T-cell (primary cell): ENCODE data around the gene BAIAP2. TPM values are rescaled to one million over a fixed set of nuclear protein-coding genes. Genes with fewer than 3 reads are reported as not detected.

Experiments
- ATAC-seq, 4 experiments: fragments of 200-7000 bp in 3 of 4; fragments of 150-1000 bp in 1 of 4; cut with Tn5 transposase; replicated peaks in 1 of 4; 1 replicate in 3 of 4; 2 replicates in 1 of 4; pipeline ENCODE4 v1.10.0; 2021; ENCODE audit warnings: moderate library complexity in 3 of 4, mild to moderate bottlenecking in 2 of 4, moderate number of reproducible peaks in 1 of 4
- CTCF ChIA-PET, 2 donors: fragments of 300-600 bp; sonication (Branson Sonifier 250); formaldehyde crosslinking; loops; one replicate each; lab custom pipeline; 2022; ENCODE audit warnings: antibody characterized with exemption in 2 of 2; lab: Charles Lee
- POLR2A ChIA-PET, 2 donors: fragments of 300-600 bp; sonication (Branson Sonifier 250); formaldehyde crosslinking; loops; one replicate each; lab custom pipeline; 2022; ENCODE audit warnings: antibody characterized with exemption in 2 of 2; lab: Charles Lee
- DNase-seq, 35 experiments: peaks; one replicate each; pipeline versions ENCODE4 v3.0.0 to v3.0.0-alpha.2; 2013 to 2023
- H3K27ac ChIP-seq: one replicate; pipeline ENCODE4 v1.5.1; 2013; ENCODE audit warnings: low read length
- H3K27me3 ChIP-seq, 2 experiments: replicated peaks in 1 of 2; 1 replicate in 1 of 2; 2 replicates in 1 of 2; pipeline versions ENCODE4 v1.6.1 to v1.7.0; 2013; ENCODE audit warnings: low read length in 1 of 2, mixed read lengths in 1 of 2; ENCODE audit not compliant: control insufficient read depth in 2 of 2, insufficient read depth in 2 of 2; ENCODE audit errors: extremely low read depth in 1 of 2
- H3K36me3 ChIP-seq, 2 donors: 1 replicate in 1 of 2; 2 replicates in 1 of 2; pipeline versions ENCODE4 v1.6.1 to v1.7.0; 2013; ENCODE audit warnings: low read length in 1 of 2; ENCODE audit not compliant: control insufficient read depth in 2 of 2, insufficient read depth in 1 of 2; ENCODE audit errors: extremely low read depth in 1 of 2
- H3K4me1 ChIP-seq, 2 experiments: 1 replicate in 1 of 2; 2 replicates in 1 of 2; pipeline versions ENCODE4 v1.6.1 to v1.7.0; 2013; ENCODE audit warnings: low read length in 2 of 2, mixed read lengths in 1 of 2; ENCODE audit not compliant: insufficient read depth in 2 of 2, control insufficient read depth in 1 of 2; ENCODE audit errors: extremely low read depth in 1 of 2
- H3K4me3 ChIP-seq, 2 donors: 1 replicate in 1 of 2; 2 replicates in 1 of 2; pipeline versions ENCODE4 v1.5.1 to v1.7.0; 2013; ENCODE audit warnings: mild to moderate bottlenecking in 2 of 2, low read length in 1 of 2, moderate library complexity in 1 of 2; ENCODE audit not compliant: control insufficient read depth in 1 of 2; ENCODE audit errors: extremely low read depth in 1 of 2
- H3K9me3 ChIP-seq: 2 replicates; pipeline ENCODE4 v1.7.0; 2013
- H3K27ac Mint-ChIP-seq, 2 donors: one replicate each; pipeline ENCODE4 v1.8.0; 2020 to 2021; ENCODE audit warnings: mild to moderate bottlenecking in 2 of 2, mixed read lengths in 2 of 2
- H3K27me3 Mint-ChIP-seq, 2 donors: one replicate each; pipeline ENCODE4 v1.8.0; 2021 to 2022; ENCODE audit warnings: mixed read lengths in 2 of 2
- H3K36me3 Mint-ChIP-seq: one replicate; pipeline ENCODE4 v1.8.0; 2021; ENCODE audit warnings: mixed read lengths
- H3K4me1 Mint-ChIP-seq, 3 donors: one replicate each; pipeline ENCODE4 v1.8.0; 2020 to 2022; ENCODE audit warnings: mixed read lengths in 3 of 3, mild to moderate bottlenecking in 1 of 3
- H3K4me3 Mint-ChIP-seq, 3 donors: one replicate each; pipeline ENCODE4 v1.8.0; 2020 to 2022; ENCODE audit warnings: mild to moderate bottlenecking in 3 of 3, mixed read lengths in 3 of 3, moderate library complexity in 3 of 3
- H3K9me3 Mint-ChIP-seq, 3 donors: one replicate each; pipeline ENCODE4 v1.8.0; 2020 to 2022; ENCODE audit warnings: mixed read lengths in 3 of 3
- WGBS: methylation state at CpG from one replicate; pipeline ENCODE4 v1.1.5; 2013; ENCODE audit warnings: missing lambda C conversion rate; ENCODE audit not compliant: insufficient coverage; 5-methylcytosine and 5-hydroxymethylcytosine counted together
- total RNA-seq, 35 experiments: library from RNA in 6 of 35; stranded (reverse) in 6 of 35; fragments of 120-200 nt in 1 of 35; gene quantifications; one replicate each; pipeline versions ENCODE4 v1.2.1 to v1.2.4 and lab custom pipeline; 2013 to 2026

BAIAP2 gene
- total RNA-seq, 5 donors from 2014 or later (not counting 1 experiment from before 2014, with no cell fraction given), result 6.3 to 12.0 (median 10.1) TPM

DNA sequence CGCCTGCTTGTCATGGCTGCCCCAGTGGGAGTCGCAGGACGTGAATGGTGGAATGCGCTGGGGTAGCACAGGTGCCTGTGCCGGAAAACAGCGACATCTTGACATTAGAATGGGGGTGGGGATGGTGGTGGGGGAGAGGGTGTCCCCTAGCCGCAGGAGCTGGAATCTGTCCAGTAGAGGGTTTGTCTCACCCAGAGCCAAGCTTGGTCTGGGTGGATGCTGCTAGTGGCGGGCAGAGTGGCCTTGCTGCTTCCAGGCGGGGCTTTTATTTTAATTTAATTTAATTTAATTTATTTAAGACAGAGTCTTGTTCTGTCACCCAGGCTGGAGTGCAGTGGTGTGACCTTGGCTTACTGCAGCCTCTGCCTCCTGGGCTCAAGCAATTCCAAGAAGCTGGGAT is 7.7 kb downstream of the BAIAP2 start:
- Mint-ChIP-seq H3K27me3 (peaks cover 0 to 2% of the 10 kb centered on the region in 2 donors), H3K27ac (no peak overlapping the region), H3K4me1 (peaks cover 0 to 2% (median 0%) of the 10 kb centered on the region in 3 donors), H3K9me3 (no peaks in the 10 kb centered on the region), H3K36me3 (no peaks in the 10 kb centered on the region), H3K4me3 (no peak overlapping the region)
- ChIA-PET POLR2A (no interaction called here), CTCF (no interaction called here)
- H3K9me3 ChIP-seq, result no peaks in the 10 kb centered on the region
- ATAC-seq (no peak), DNase-seq (no peak)
- H3K27me3 ChIP-seq, result peaks cover 0 to 42% of the 10 kb centered on the region in 2 experiments
- H3K4me3 ChIP-seq, result no peak overlapping the region
- no peak overlapping the region for H3K27ac ChIP-seq
- peaks cover 0 to 5% of the 10 kb centered on the region in 2 donors for H3K36me3 ChIP-seq
- 100% methylated on average over 6 of the region's 9 CpGs for WGBS
- no peaks in the 10 kb centered on the region for H3K4me1 ChIP-seq

DNA sequence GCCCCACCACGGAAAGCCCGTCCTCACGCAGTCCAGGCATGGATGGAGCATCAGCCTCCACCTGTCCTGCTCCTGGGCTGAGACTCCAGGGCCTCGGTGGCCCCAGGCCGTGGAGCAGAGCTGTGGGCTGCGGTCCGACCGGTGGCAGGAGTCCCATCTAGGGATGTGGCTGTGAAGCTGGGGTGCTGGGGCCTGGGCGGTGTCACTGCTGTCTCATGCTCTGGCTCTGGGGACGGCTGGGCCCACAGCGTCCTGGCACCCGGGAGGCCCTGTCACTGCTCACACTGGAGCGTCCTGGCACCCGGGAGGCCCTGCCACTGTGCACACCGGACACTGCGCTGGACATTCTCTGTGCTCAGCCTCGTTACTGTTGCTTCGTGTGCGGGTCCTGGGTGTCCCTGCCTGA is 8.4 kb downstream of the BAIAP2 start:
- H3K36me3 ChIP-seq, result peaks cover 0 to 5% of the 10 kb centered on the region in 2 donors
- ATAC-seq (no peak), DNase-seq (no peak)
- Mint-ChIP-seq H3K4me3 (no peak overlapping the region), H3K36me3 (no peaks in the 10 kb centered on the region), H3K27me3 (peaks cover 0 to 2% of the 10 kb centered on the region in 2 donors), H3K27ac (no peak overlapping the region), H3K9me3 (no peaks in the 10 kb centered on the region), H3K4me1 (no peaks in the 10 kb centered on the region)
- WGBS, result 89% methylated on average over 19 of the region's 19 CpGs
- no peak overlapping the region for H3K27ac ChIP-seq
- ChIA-PET CTCF (no interaction called here), POLR2A (no interaction called here)
- H3K4me1 ChIP-seq, result no peaks in the 10 kb centered on the region
- no peaks in the 10 kb centered on the region for H3K9me3 ChIP-seq
- H3K27me3 ChIP-seq, result peaks cover 0 to 38% of the 10 kb centered on the region in 2 experiments
- no peak overlapping the region for H3K4me3 ChIP-seq

DNA sequence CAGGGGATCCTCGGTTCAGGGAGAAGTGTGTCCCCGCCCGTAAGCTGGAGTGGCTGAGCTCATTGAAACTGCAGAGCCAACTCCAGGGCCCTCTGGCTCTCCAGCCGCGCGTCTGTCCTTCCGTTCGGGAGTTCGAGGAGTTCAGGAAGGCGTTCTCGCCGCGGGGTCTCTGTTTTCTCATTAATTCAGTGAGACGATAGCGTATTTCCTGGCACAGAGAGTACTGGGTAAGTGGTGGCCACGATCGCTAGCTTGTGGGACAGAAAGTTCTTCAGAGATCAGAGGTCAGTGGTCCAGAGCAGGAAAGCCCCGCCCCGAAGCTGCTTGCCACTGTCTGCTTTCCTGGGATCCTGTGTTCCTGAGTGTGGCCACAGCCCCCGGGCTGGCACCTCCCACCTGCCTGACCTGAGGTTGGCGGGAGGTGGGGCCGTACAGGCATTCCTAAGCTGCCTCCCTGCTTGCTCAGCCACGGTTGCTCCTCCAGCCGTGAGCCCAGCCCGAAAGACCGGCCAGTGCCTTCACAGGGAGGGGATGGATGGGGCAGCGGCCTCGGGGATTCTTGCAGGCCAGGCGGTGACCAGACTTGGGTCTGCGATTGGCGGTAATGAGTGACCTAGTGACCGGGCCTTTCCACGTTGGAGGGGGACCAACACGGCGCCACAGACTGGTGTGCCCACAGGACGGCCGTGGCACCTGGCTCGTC is 8.9 kb downstream of the BAIAP2 start:
- ATAC-seq (no peak), DNase-seq (no peak)
- 87% methylated on average over 30 of the region's 38 CpGs for WGBS
- H3K4me1 Mint-ChIP-seq, result peaks cover 0 to 3% (median 0%) of the 10 kb centered on the region in 3 donors
- CTCF ChIA-PET, result no interaction called here
- no peak overlapping the region for H3K4me3 ChIP-seq
- peaks cover 0 to 41% of the 10 kb centered on the region in 2 experiments for H3K27me3 ChIP-seq
- no peaks in the 10 kb centered on the region for H3K9me3 ChIP-seq
- peaks cover 0 to 2% of the 10 kb centered on the region in 2 donors for H3K27me3 Mint-ChIP-seq
- no peaks in the 10 kb centered on the region for H3K36me3 Mint-ChIP-seq
- POLR2A ChIA-PET, result no interaction called here
- H3K36me3 ChIP-seq, result peaks cover 0 to 4% of the 10 kb centered on the region in 2 donors
- H3K4me3 Mint-ChIP-seq, result no peak overlapping the region
- H3K27ac Mint-ChIP-seq, result no peak overlapping the region
- H3K4me1 ChIP-seq, result peaks cover 0 to 5% of the 10 kb centered on the region in 2 experiments
- no peaks in the 10 kb centered on the region for H3K9me3 Mint-ChIP-seq
- no peak overlapping the region for H3K27ac ChIP-seq

DNA sequence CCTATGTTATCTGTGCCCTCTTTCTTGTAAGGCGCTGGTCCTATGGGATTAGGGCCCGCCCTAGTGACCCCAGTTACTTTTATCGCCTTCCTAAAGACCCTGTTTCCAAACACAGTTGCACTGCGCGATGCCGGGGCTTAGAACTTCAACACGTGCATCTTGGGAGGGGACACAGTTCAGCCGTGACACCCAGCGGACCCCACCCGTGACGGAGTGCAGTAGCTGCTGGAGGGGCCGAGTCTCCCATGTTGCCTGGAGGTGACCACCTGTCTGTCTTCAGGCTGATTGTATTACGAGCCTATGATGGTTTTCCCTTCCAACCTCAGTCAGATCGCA is 9.4 kb downstream of the BAIAP2 start:
- POLR2A ChIA-PET, result no interaction called here
- ATAC-seq, result no peak

DNA sequence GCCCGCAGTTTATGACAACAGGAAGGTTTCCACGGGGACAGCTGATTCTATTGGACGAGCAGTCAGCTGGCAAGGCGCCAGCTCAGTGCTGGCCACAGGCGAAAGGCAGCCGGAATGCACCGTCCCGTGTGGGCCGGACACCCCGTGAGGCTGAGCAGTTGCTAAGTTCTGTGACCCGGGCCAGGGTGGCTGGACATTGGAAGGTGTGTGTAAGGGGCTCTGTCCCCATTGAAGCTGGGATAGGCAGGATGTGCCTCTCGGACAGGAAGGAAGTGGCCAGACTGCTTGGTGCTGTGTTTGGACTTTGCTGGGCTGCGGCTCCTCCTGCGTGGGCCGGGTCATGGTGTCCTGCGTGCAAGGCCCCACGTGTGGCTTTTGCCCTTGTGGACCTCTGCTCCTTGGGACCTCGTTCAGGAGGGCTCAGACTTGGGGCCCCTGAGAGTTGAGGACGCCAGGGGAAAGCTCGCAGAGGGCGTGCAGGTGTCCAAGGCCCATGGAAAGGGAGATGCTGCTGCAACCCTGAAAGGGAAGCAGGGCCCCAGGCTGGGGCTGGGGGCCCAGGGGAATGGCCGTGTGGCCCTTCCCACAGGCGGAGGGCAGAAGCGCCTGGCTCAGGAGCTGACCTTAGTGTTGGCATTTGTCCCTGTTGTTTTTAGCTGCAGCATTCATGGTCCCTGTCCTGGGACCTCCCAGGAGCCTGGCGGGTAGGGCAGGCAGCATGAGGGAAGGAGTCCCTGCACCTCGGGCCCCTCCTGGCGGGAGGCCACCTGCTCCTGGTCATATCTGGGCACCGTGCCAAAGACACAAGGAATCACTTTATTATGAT is 10.0 kb downstream of the BAIAP2 start:
- no peaks in the 10 kb centered on the region for H3K9me3 ChIP-seq
- ChIA-PET POLR2A (no interaction called here), CTCF (no interaction called here)
- no peak overlapping the region for H3K27ac ChIP-seq
- H3K27ac Mint-ChIP-seq, result no peak overlapping the region
- no peaks in the 10 kb centered on the region for H3K36me3 ChIP-seq
- H3K27me3 Mint-ChIP-seq, result no peaks in the 10 kb centered on the region
- H3K9me3 Mint-ChIP-seq, result no peaks in the 10 kb centered on the region
- H3K36me3 Mint-ChIP-seq, result no peaks in the 10 kb centered on the region
- H3K4me3 ChIP-seq, result no peak overlapping the region
- WGBS, result 84% methylated on average over 25 of the region's 28 CpGs
- H3K4me1 Mint-ChIP-seq, result peaks cover 7 to 12% (median 9%) of the 10 kb centered on the region in 3 donors
- H3K27me3 ChIP-seq, result peaks cover 0 to 35% of the 10 kb centered on the region in 2 experiments
- no peak overlapping the region for H3K4me3 Mint-ChIP-seq
- peaks cover 5 to 16% of the 10 kb centered on the region in 2 experiments for H3K4me1 ChIP-seq
- no peak for DNase-seq
- ATAC-seq, result no peak

More for the DNA sequence above, 9.4 kb downstream of the BAIAP2 start:
- H3K4me3 ChIP-seq, result no peak overlapping the region
- Mint-ChIP-seq H3K4me3 (no peak overlapping the region), H3K27me3 (no peaks in the 10 kb centered on the region), H3K9me3 (no peaks in the 10 kb centered on the region), H3K27ac (no peak overlapping the region), H3K36me3 (no peaks in the 10 kb centered on the region), H3K4me1 (peaks cover 4 to 9% (median 4%) of the 10 kb centered on the region in 3 donors)
- WGBS, result 90% methylated on average over 13 of the region's 14 CpGs
- no peak for DNase-seq
- H3K36me3 ChIP-seq, result no peaks in the 10 kb centered on the region
- peaks cover 2 to 10% of the 10 kb centered on the region in 2 experiments for H3K4me1 ChIP-seq
- CTCF ChIA-PET, result no interaction called here
- no peak overlapping the region for H3K27ac ChIP-seq
- peaks cover 0 to 40% of the 10 kb centered on the region in 2 experiments for H3K27me3 ChIP-seq
- H3K9me3 ChIP-seq, result no peaks in the 10 kb centered on the region

DNA sequence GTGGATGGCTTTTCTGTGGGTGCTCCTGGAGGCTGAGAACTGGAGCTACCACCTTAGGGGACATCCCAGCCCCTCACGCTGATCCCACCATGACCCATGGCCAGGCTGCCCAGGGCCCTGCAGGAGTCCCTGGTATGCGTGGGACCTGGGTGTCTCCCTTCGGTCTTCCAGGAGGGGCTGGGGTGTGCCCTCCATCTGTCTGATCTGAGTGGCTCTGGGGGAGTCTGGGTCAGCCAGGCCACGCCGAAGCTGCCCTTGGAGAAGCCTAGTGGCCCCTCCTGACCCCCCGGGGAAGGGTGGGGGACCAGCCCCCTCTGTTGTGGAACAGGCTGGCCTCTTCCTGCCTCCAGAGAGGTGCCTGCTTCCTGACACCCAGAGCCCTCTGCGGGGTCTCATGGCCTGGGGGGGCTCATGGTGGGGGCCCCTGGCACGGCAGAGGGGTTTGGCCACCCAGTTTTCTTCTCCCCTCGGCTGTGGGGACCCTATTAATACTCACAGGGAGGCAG is 10.7 kb downstream of the BAIAP2 start:
- Mint-ChIP-seq H3K4me1 (peaks cover 7 to 15% (median 11%) of the 10 kb centered on the region in 3 donors), H3K27me3 (no peaks in the 10 kb centered on the region), H3K27ac (no peak overlapping the region), H3K9me3 (no peaks in the 10 kb centered on the region), H3K36me3 (no peaks in the 10 kb centered on the region), H3K4me3 (no peak overlapping the region)
- Histone ChIP-seq H3K4me3 (no peak overlapping the region), H3K27me3 (peaks cover 0 to 33% of the 10 kb centered on the region in 2 experiments), H3K27ac (no peak overlapping the region), H3K4me1 (peaks cover 5 to 19% of the 10 kb centered on the region in 2 experiments), H3K9me3 (no peaks in the 10 kb centered on the region), H3K36me3 (no peaks in the 10 kb centered on the region)
- DNase-seq (no peak), ATAC-seq (no peak)
- WGBS, result 70% methylated on average over 7 of the region's 9 CpGs
- ChIA-PET CTCF (no interaction called here), POLR2A (no interaction called here)
